HG02678 (cell line): ENCODE data around the gene TSPAN11.
"Not testable (repeated sequence)": the region's sequence is repeated elsewhere in the genome, so short reads cannot be mapped to it uniquely, and the experiment has no call there.

Experiments used
- ATAC-seq: cut with Tn5 transposase; IDR thresholded peaks from one replicate; pipeline ENCODE4 v1.9.1; 2021; ENCODE audit warnings: mild to moderate bottlenecking, moderate library complexity; ENCODE audit not compliant: unreplicated experiment

Gene TSPAN11, protein sequence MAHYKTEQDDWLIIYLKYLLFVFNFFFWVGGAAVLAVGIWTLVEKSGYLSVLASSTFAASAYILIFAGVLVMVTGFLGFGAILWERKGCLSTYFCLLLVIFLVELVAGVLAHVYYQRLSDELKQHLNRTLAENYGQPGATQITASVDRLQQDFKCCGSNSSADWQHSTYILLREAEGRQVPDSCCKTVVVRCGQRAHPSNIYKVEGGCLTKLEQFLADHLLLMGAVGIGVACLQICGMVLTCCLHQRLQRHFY

GRCh38 chr12:30926243-30927221 lies at the start of gene TSPAN11:
Gene TSPAN11, plus strand, starts transcription at chr12:30926748. Its CDS starts 27,244 bp downstream, at chr12:30953992.
- ATAC-seq: peak; percentile 44

DNA sequence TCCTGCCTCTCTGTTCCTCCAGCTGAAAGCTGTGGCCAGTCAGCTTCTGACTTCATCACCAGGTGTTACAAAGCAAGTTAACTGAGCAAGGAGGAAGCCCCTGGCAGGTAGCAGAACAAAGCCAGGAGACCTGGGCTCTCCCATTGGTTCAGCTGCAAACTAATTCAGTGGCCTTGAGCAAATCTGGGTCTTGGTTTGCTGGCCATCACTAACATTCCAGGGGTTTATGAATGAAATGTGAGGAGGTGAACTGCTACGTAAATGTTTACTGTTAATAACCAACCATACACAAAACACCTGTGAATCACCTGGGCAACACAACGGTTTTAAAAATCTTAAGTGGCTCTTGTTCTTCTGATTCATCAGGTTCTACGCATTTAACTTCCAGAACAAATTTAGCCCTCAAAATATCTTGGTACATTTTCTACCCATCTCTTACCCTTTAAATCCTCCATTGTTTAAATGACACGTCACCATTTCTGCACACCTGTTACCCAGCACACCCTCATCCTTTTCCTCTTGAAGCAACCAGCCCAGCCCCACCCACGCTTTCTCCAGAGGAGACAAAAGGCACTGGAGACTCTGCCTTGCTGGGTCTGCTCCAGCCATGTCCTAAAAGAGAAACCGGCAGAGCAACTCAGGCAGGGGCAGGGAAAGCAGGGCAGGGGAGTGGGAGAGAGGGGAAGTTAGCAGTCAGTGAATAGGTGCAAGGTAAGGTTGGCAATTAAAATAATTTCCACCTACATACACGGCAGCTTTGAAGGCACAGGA lies 49.3 kb upstream of the TSPAN11 start:
- ATAC-seq: no peak

GRCh38 chr12:30878024-30878423 lies 48.5 kb upstream of the TSPAN11 start:
- ATAC-seq: no peak

DNA sequence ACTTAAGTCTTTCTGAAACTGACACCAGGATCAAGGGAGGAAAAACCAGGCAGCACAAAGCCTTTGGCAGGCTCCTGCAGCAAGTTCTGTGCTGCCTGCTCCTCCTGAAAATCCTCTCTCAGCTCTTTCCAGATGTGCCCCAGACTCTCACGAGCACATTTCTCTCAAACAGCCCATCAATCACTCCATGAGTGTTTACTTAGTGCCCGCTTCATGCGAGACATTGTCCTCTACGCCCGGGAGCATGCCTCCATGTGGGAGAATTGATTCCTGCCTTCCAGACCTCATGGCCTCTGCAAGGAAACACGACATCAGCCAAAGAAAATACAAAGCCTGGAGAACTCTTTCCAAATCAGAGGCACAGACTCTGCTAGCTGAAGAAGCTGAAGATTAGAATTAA lies 46.5 kb upstream of the TSPAN11 start:
- no peak for ATAC-seq

GRCh38 chr12:30880813-30881212 lies 45.7 kb upstream of the TSPAN11 start:
- ATAC-seq: no peak

GRCh38 chr12:30882706-30883105 lies 43.8 kb upstream of the TSPAN11 start:
- ATAC-seq: no peak

- no peak for ATAC-seq
These were observed 41.7 kb upstream of the TSPAN11 start for GRCh38 chr12:30884799-30885198.

- no peak for ATAC-seq
These were observed 41.2 kb upstream of the TSPAN11 start for GRCh38 chr12:30885321-30885720.

DNA sequence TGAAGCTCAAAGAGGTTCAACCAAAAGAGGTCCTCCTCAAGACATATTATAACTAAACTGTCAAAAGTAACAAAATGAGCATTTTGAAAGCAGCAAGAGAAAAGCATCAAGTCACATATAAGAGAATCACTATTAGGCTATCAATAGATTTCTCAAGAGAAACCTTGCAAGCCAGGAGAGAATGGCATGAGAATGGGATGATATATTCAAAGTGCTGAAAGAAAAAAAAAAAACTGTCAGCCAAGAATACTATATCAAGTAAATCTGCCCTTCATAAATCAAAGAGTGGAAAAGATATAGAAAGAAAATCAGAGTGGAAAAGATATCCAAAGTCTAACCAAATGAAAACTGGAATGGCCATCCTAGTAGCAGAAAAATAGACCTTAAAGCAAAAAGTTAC lies 39.3 kb upstream of the TSPAN11 start:
- ATAC-seq: no peak

- no peak for ATAC-seq
These were observed 38.3 kb upstream of the TSPAN11 start for GRCh38 chr12:30888241-30888640.

GRCh38 chr12:30894531-30894930 lies 32.0 kb upstream of the TSPAN11 start:
- not testable (repeated sequence) for ATAC-seq

DNA sequence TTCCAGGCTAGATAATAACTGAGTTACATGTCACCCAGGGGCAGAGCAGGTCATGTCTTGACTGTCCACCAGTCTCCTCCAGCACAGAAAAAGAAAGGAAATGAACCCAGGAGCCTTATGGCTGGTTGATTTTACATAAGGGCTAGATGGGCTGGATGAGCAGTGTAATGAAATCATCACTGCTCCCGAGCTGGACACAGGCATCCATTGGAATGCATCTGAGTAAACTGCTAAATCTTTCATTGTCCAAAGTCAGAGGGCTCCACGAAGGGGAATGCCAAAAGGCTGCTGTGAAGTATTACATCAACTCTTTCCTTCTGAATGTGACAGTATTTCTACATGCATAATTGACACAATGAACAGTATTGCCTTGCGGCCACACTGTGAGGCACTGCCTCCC lies 30.1 kb upstream of the TSPAN11 start:
- no peak for ATAC-seq

DNA sequence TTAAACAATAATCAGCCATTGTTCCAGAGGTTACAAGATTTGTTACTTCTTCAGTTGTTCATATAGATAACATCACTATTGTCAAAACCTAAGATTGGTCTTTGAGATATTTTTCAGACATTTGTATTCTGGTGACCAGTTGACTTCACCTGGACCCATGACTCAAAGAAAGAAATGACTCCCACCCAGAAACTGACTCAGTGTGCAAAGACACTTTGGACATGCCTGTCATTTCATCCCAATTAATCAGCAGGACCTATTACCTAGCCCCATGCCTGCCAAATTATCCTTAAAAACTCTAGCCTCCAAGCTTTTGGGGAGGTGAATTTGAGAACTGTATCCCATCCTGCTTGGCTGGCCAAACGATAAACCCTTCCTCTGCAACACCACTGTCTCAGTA lies 27.7 kb upstream of the TSPAN11 start:
- ATAC-seq: no peak

DNA sequence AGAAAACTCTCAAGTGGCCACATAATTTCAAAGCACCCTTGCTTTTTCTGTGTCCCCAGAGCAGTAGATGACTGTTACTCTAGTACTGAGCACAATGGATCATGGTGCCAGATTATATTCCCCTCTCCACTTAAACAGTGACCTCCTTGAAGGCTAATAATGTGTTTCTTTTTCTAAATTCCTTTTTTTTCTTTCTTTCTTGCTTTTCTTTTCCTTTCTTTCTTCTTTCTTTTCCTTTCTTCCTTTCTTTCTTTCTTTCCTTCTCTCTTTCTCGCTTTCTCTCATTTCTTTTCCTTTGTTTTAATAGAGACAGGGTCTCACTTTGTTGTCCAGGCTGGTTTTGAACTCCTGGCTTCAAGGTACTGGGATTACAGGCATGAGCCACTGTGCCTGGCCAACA lies 26.2 kb upstream of the TSPAN11 start:
- no peak for ATAC-seq

DNA sequence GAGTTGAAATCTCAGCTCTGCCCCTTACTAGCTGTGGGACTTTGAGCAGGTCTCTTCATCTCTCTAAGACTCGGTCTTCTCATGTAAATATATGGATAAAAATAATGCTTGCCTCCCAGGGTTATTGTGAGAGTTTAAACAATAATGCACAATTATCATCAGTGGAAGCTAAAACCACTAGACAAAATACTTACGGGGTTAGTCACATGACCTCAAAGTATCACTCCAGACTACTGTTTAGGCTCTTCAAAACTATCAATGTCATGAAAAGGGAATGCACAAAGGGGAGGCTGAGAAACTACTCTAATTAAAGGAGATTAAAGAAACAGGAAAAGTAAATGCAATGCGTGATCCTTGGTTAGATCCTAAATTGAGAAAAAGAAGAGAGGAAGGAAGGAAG lies 24.5 kb upstream of the TSPAN11 start:
- no peak for ATAC-seq

- no peak for ATAC-seq
These were observed 24.0 kb upstream of the TSPAN11 start for GRCh38 chr12:30902596-30902995.

- ATAC-seq: no peak
These were observed 21.0 kb upstream of the TSPAN11 start for GRCh38 chr12:30905463-30906009.

- ATAC-seq: no peak
These were observed 18.3 kb upstream of the TSPAN11 start for GRCh38 chr12:30908076-30908721.

DNA sequence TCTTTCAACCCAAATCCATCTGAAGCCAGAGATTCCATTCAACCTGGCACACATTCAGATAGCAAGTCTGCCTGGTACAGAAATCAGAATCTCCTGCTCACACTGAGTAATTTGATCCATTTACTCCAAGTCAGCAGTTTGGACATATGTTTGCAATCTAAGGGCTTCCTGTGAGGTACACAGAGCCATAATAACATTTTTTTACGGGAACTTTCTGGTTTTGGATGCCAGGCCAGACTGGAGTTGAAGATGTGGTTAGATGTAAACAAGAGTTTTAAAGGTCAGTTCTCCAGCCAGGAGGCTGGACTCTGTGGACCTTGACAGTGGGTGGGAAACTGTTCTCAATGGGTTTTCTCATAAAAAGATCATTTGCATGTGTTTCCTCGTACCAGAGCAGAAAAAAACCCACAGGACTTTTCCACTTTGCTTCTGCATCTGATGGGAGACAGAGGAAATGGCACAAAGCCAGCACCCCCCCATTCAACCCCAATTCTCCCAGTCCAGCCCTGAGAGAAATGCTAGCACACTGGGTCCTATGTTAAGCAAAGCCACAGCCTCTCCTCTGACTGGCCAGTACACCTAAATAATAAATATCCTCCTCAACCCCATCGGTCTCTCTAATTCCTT lies 17.7 kb upstream of the TSPAN11 start:
- no peak for ATAC-seq
